ENCODE data around the gene NME7.

NME7 gene

DNA sequence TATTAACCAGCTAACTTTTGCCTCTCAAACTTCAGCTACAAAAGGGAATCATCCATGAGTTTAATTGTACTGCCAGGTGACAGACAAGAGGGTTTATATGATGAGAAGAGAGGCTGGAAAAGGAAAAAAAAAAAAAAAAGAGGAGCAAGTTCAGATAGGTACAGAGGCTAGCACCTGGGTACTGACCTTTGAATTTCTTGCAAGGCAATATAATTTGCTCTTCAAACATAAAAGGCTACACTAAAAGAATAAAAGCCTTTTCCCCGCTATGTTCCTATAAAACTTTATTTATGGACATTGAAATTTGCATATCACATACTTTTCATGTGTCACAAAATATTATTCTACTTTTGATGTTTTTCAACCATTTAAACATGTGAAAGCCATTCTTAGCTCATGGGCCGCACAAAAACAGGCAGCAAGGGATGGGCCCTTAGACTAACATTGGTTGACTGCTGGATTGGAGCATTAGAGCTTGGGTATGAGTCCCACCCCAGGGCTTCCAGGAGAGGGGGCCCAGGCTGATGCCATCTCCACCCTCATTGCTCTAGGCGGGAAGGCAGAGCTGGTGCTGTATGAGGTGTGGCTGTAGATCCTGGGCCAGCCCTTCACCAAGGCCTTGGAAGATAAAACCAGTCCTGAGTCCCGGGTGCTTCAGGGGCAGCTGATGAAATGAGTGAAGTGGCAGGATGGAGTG is 216.8 kb downstream of the NME7 start:
- peaks cover 2% of the 10 kb centered on the region for H3K36me3 Mint-ChIP-seq (ENCODE audit: insufficient read depth)
- DNase-seq (ENCODE audit: low spot score in 2 of 2) (no peak), ATAC-seq (replicated peaks; ENCODE audit: extremely low read depth, poor library complexity, severe bottlenecking) (no peak)
- H3K27me3 Mint-ChIP-seq, result no peaks in the 10 kb centered on the region
- H3K4me1 Mint-ChIP-seq, result no peaks in the 10 kb centered on the region
- H3K4me3 Mint-ChIP-seq, result no peak overlapping the region
- no peaks in the 10 kb centered on the region for H3K9me3 Mint-ChIP-seq
- H3K27ac Mint-ChIP-seq (ENCODE audit: low read depth), result no peak overlapping the region

GRCh38 chr1:169149555-169150286 is 217.9 kb downstream of the NME7 start:
- Mint-ChIP-seq H3K36me3 (ENCODE audit: insufficient read depth) (peaks cover 2% of the 10 kb centered on the region), H3K4me3 (no peak overlapping the region), H3K4me1 (no peaks in the 10 kb centered on the region)

DNA sequence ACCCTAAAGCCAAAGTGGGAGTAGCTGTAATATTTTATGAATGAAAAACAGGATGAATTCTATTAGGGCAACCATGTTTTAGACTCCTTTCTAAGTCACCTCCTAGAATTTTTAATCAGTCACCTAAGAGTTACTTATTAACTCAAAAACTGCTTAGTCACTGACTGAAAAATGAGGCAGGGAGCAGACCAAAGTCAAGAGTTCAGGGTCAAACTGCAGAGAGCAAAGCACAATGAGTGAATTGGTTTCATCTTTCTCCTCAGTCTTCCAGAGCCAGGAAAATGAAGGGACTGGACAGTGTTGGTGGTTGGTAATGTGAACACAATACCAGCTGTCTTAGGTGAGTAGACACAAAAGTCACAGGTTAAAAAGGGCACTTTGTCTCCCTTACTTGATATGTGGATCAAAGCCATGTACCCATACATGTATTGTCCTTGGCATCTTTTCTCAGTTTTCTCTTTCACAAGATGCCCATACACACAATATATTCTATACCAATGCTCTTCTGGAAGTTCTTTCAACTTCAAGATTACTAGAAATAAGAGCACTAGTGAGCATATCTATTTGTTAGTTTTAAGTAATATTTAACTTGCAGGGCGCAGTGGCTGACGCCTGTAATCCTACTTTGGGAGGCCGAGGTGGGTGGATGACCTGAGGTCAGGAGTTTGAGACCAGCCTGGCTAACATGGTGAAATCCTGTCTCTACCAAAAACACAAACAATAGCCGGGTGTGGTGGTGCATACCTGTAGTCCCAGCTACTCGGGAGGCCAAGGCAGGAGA is 218.9 kb downstream of the NME7 start:
- H3K4me1 Mint-ChIP-seq, result no peaks in the 10 kb centered on the region
- no peak overlapping the region for H3K4me3 Mint-ChIP-seq
- H3K9me3 Mint-ChIP-seq, result no peaks in the 10 kb centered on the region
- DNase-seq (ENCODE audit: low spot score in 2 of 2) (no peak), ATAC-seq (replicated peaks; ENCODE audit: extremely low read depth, poor library complexity, severe bottlenecking) (no peak)
- peaks cover 2% of the 10 kb centered on the region for H3K36me3 Mint-ChIP-seq (ENCODE audit: insufficient read depth)
- no peak overlapping the region for H3K27ac Mint-ChIP-seq (ENCODE audit: low read depth)
- no peaks in the 10 kb centered on the region for H3K27me3 Mint-ChIP-seq

More at GRCh38 chr1:169149555-169150286, 217.9 kb downstream of the NME7 start:
- Mint-ChIP-seq H3K27me3 (no peaks in the 10 kb centered on the region), H3K27ac (ENCODE audit: low read depth) (no peak overlapping the region), H3K9me3 (no peaks in the 10 kb centered on the region)
- DNase-seq (ENCODE audit: low spot score in 2 of 2) (no peak), ATAC-seq (replicated peaks; ENCODE audit: extremely low read depth, poor library complexity, severe bottlenecking) (no peak)

- Mint-ChIP-seq H3K27ac (ENCODE audit: low read depth) (no peak overlapping the region), H3K36me3 (ENCODE audit: insufficient read depth) (peaks cover 2% of the 10 kb centered on the region), H3K4me1 (no peaks in the 10 kb centered on the region), H3K4me3 (no peak overlapping the region), H3K27me3 (no peaks in the 10 kb centered on the region), H3K9me3 (no peaks in the 10 kb centered on the region)
- no peak for ATAC-seq (replicated peaks; ENCODE audit: extremely low read depth, poor library complexity, severe bottlenecking)
- DNase-seq (ENCODE audit: low spot score in 2 of 2), result no peak
These were observed 220.9 kb downstream of the NME7 start for GRCh38 chr1:169146576-169147214.

DNA sequence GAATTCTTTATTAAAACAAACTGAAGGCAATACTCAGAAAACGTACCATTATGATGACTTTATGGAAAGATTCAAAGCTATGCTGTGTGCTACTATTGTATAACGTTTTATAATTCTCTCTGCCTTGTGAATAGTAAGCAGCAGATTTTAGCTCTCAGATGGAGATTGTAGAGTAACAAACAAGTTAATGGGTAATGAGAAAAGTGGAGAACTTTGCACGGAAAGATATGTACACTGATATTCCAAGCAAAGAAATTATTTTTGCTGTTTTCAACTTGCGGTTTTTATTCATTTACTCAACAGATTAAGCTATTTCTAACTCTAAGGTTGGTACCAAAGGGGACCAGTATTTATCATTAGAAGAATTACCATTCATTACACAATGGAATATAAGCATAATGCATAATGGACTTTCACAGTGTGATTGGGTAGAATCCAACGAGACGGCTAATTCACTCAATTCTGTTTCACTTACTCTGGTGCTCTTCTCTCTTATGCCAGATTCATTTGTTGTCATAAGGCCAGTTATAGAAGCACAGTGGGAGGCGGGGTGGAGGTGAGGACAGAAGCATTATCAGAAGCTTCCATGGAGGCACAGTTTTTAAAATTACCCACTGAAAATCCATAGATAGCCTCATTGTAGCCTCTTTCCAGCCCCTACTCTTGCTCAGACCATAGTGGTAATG is 222.5 kb downstream of the NME7 start:
- Mint-ChIP-seq H3K27ac (ENCODE audit: low read depth) (no peak overlapping the region), H3K4me1 (no peaks in the 10 kb centered on the region), H3K9me3 (no peaks in the 10 kb centered on the region), H3K36me3 (ENCODE audit: insufficient read depth) (no peaks in the 10 kb centered on the region), H3K4me3 (no peak overlapping the region), H3K27me3 (no peaks in the 10 kb centered on the region)
- DNase-seq (ENCODE audit: low spot score in 2 of 2) (no peak), ATAC-seq (replicated peaks; ENCODE audit: extremely low read depth, poor library complexity, severe bottlenecking) (no peak)

- Mint-ChIP-seq H3K4me1 (no peaks in the 10 kb centered on the region), H3K9me3 (no peaks in the 10 kb centered on the region), H3K27me3 (no peaks in the 10 kb centered on the region), H3K4me3 (no peak overlapping the region), H3K27ac (ENCODE audit: low read depth) (no peak overlapping the region), H3K36me3 (ENCODE audit: insufficient read depth) (no peaks in the 10 kb centered on the region)
- ATAC-seq (replicated peaks; ENCODE audit: extremely low read depth, poor library complexity, severe bottlenecking) (no peak), DNase-seq (ENCODE audit: low spot score in 2 of 2) (no peak)
These were observed 223.6 kb downstream of the NME7 start for GRCh38 chr1:169143984-169144383.

GRCh38 chr1:169143346-169143745 is 224.3 kb downstream of the NME7 start:
- no peaks in the 10 kb centered on the region for H3K9me3 Mint-ChIP-seq
- no peaks in the 10 kb centered on the region for H3K27me3 Mint-ChIP-seq
- H3K27ac Mint-ChIP-seq (ENCODE audit: low read depth), result no peak overlapping the region
- ATAC-seq (replicated peaks; ENCODE audit: extremely low read depth, poor library complexity, severe bottlenecking) (no peak), DNase-seq (ENCODE audit: low spot score in 2 of 2) (no peak)
- H3K4me1 Mint-ChIP-seq, result no peaks in the 10 kb centered on the region
- no peaks in the 10 kb centered on the region for H3K36me3 Mint-ChIP-seq (ENCODE audit: insufficient read depth)
- H3K4me3 Mint-ChIP-seq, result no peak overlapping the region

GRCh38 chr1:169142129-169142528 is 225.5 kb downstream of the NME7 start:
- no peaks in the 10 kb centered on the region for H3K4me1 Mint-ChIP-seq
- no peak overlapping the region for H3K27ac Mint-ChIP-seq (ENCODE audit: low read depth)
- H3K9me3 Mint-ChIP-seq, result no peaks in the 10 kb centered on the region
- H3K27me3 Mint-ChIP-seq, result no peaks in the 10 kb centered on the region
- no peak overlapping the region for H3K4me3 Mint-ChIP-seq
- H3K36me3 Mint-ChIP-seq (ENCODE audit: insufficient read depth), result no peaks in the 10 kb centered on the region
- ATAC-seq (replicated peaks; ENCODE audit: extremely low read depth, poor library complexity, severe bottlenecking) (no peak), DNase-seq (ENCODE audit: low spot score in 2 of 2) (no peak)

GRCh38 chr1:169141356-169141755 is 226.2 kb downstream of the NME7 start:
- Mint-ChIP-seq H3K27ac (ENCODE audit: low read depth) (no peak overlapping the region), H3K4me3 (no peak overlapping the region), H3K36me3 (ENCODE audit: insufficient read depth) (no peaks in the 10 kb centered on the region), H3K27me3 (no peaks in the 10 kb centered on the region), H3K4me1 (no peaks in the 10 kb centered on the region), H3K9me3 (no peaks in the 10 kb centered on the region)
- no peak for DNase-seq (ENCODE audit: low spot score in 2 of 2)
- ATAC-seq (replicated peaks; ENCODE audit: extremely low read depth, poor library complexity, severe bottlenecking), result no peak

DNA sequence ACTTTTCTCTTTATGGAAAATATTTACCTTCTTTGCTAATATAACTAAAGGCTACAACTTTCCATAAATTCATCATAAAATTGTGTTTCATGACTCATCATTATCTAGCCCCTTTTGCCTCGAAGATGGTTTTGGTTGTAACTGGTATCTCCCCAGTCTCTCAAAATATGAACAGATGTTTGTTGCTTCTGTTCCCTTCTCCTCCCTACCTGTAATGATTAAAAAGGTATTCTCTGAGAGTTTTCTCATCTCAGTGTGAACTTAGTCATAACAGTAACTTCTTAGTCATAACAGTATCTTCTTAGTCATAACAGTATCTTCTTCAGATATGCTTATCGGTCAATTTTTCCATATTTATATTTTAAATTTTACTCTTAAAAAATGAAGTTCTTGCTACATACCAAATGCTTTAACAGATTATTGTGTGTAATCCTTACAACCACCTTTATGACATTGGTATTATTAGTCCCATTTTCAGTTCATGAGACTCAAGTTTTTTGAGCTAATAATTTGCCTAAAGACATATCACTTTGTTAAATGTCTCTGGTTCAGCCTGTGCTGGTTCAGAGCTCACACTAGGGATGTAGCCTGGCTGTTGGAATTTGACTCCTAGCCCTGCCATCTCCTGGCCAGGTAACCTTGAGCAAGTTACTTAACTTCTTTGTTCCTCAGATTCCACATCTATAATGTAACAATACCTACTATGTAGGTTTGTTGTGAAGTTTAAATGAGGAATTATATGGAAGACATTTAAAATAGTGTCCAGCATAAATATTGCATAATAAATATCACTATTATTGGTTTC is 228.5 kb downstream of the NME7 start:
- Mint-ChIP-seq H3K27me3 (no peaks in the 10 kb centered on the region), H3K27ac (ENCODE audit: low read depth) (no peak overlapping the region), H3K4me3 (no peak overlapping the region), H3K4me1 (no peaks in the 10 kb centered on the region), H3K36me3 (ENCODE audit: insufficient read depth) (no peaks in the 10 kb centered on the region), H3K9me3 (no peaks in the 10 kb centered on the region)
- DNase-seq (ENCODE audit: low spot score in 2 of 2), result no peak
- ATAC-seq (replicated peaks; ENCODE audit: extremely low read depth, poor library complexity, severe bottlenecking), result no peak

- Mint-ChIP-seq H3K4me3 (no peak overlapping the region), H3K9me3 (no peaks in the 10 kb centered on the region), H3K36me3 (ENCODE audit: insufficient read depth) (peaks cover 2% of the 10 kb centered on the region), H3K27me3 (no peaks in the 10 kb centered on the region), H3K27ac (ENCODE audit: low read depth) (no peak overlapping the region), H3K4me1 (no peaks in the 10 kb centered on the region)
- no peak for ATAC-seq (replicated peaks; ENCODE audit: extremely low read depth, poor library complexity, severe bottlenecking)
- DNase-seq (ENCODE audit: low spot score in 2 of 2), result no peak
These were observed 230.2 kb downstream of the NME7 start for GRCh38 chr1:169137357-169137756.

Data from central memory CD8-positive, alpha-beta T cell (primary cell).